Measurements from ENCODE around the gene SGIP1. TPM values are rescaled to one million over a fixed set of nuclear protein-coding genes. Genes with fewer than 3 reads are reported as not detected.

The SGIP1 gene
- total and polyA plus RNA-seq, 2 experiments from 2014 or later = 3.3 to 8.8 TPM

- H3K36me3 ChIP-seq = no peaks in the 10 kb centered on the region
- H3K27me3 ChIP-seq = no peaks in the 10 kb centered on the region
- no peaks in the 10 kb centered on the region for H3K9me3 ChIP-seq (ENCODE audit: low read depth)
- peaks cover 5% of the 10 kb centered on the region for H3K4me1 ChIP-seq (ENCODE audit: low read depth)
- H3K27ac ChIP-seq = no peak overlapping the region
- TF ChIP-seq, protein P1, sequence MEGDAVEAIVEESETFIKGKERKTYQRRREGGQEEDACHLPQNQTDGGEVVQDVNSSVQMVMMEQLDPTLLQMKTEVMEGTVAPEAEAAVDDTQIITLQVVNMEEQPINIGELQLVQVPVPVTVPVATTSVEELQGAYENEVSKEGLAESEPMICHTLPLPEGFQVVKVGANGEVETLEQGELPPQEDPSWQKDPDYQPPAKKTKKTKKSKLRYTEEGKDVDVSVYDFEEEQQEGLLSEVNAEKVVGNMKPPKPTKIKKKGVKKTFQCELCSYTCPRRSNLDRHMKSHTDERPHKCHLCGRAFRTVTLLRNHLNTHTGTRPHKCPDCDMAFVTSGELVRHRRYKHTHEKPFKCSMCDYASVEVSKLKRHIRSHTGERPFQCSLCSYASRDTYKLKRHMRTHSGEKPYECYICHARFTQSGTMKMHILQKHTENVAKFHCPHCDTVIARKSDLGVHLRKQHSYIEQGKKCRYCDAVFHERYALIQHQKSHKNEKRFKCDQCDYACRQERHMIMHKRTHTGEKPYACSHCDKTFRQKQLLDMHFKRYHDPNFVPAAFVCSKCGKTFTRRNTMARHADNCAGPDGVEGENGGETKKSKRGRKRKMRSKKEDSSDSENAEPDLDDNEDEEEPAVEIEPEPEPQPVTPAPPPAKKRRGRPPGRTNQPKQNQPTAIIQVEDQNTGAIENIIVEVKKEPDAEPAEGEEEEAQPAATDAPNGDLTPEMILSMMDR (IDR thresholded peaks at IDR 0.05; ENCODE audit: low read depth, low read length) = no peak
- H3K4me3 ChIP-seq = no peak overlapping the region
- no peak for DNase-seq (ENCODE audit: low read depth in 1 of 2, low spot score in 1 of 2)
Measured at GRCh38 chr1:66770694-66771093, 236.7 kb downstream of the SGIP1 start.

GRCh38 chr1:66773227-66773626 is 239.3 kb downstream of the SGIP1 start:
- no peak for DNase-seq (ENCODE audit: low read depth in 1 of 2, low spot score in 1 of 2)
- TF ChIP-seq, protein P1 (IDR thresholded peaks at IDR 0.05; ENCODE audit: low read depth, low read length) = no peak
- H3K36me3 ChIP-seq = no peaks in the 10 kb centered on the region
- no peaks in the 10 kb centered on the region for H3K27me3 ChIP-seq
- H3K4me1 ChIP-seq (ENCODE audit: low read depth) = no peaks in the 10 kb centered on the region
- H3K4me3 ChIP-seq = no peak overlapping the region
- H3K9me3 ChIP-seq (ENCODE audit: low read depth) = no peaks in the 10 kb centered on the region
- H3K27ac ChIP-seq = no peak overlapping the region

- Histone ChIP-seq H3K27ac (no peak overlapping the region), H3K4me3 (no peak overlapping the region), H3K4me1 (ENCODE audit: low read depth) (no peaks in the 10 kb centered on the region), H3K9me3 (ENCODE audit: low read depth) (no peaks in the 10 kb centered on the region), H3K36me3 (no peaks in the 10 kb centered on the region), H3K27me3 (no peaks in the 10 kb centered on the region)
- TF ChIP-seq, protein P1 (IDR thresholded peaks at IDR 0.05; ENCODE audit: low read depth, low read length) = no peak
- DNase-seq (ENCODE audit: low read depth in 1 of 2, low spot score in 1 of 2) = no peak
Measured at GRCh38 chr1:66774438-66774837, 240.5 kb downstream of the SGIP1 start.

GRCh38 chr1:66775646-66776045 is 241.7 kb downstream of the SGIP1 start:
- Histone ChIP-seq H3K4me3 (no peak overlapping the region), H3K27me3 (no peaks in the 10 kb centered on the region), H3K27ac (no peak overlapping the region), H3K4me1 (ENCODE audit: low read depth) (no peaks in the 10 kb centered on the region), H3K9me3 (ENCODE audit: low read depth) (no peaks in the 10 kb centered on the region), H3K36me3 (no peaks in the 10 kb centered on the region)
- TF ChIP-seq, protein P1 (IDR thresholded peaks at IDR 0.05; ENCODE audit: low read depth, low read length) = no peak
- no peak for DNase-seq (ENCODE audit: low read depth in 1 of 2, low spot score in 1 of 2)

- H3K4me1 ChIP-seq (ENCODE audit: low read depth) = no peaks in the 10 kb centered on the region
- no peaks in the 10 kb centered on the region for H3K27me3 ChIP-seq
- H3K4me3 ChIP-seq = no peak overlapping the region
- H3K9me3 ChIP-seq (ENCODE audit: low read depth) = no peaks in the 10 kb centered on the region
- TF ChIP-seq, protein P1 (IDR thresholded peaks at IDR 0.05; ENCODE audit: low read depth, low read length) = no peak
- no peaks in the 10 kb centered on the region for H3K36me3 ChIP-seq
- H3K27ac ChIP-seq = no peak overlapping the region
- no peak for DNase-seq (ENCODE audit: low read depth in 1 of 2, low spot score in 1 of 2)
Measured at GRCh38 chr1:66777831-66778230, 243.9 kb downstream of the SGIP1 start.

- H3K27ac ChIP-seq = no peak overlapping the region
- no peaks in the 10 kb centered on the region for H3K4me1 ChIP-seq (ENCODE audit: low read depth)
- TF ChIP-seq, protein P1 (IDR thresholded peaks at IDR 0.05; ENCODE audit: low read depth, low read length) = no peak
- no peaks in the 10 kb centered on the region for H3K27me3 ChIP-seq
- H3K9me3 ChIP-seq (ENCODE audit: low read depth) = no peaks in the 10 kb centered on the region
- no peak overlapping the region for H3K4me3 ChIP-seq
- DNase-seq (ENCODE audit: low read depth in 1 of 2, low spot score in 1 of 2) = no peak
- no peaks in the 10 kb centered on the region for H3K36me3 ChIP-seq
Measured at GRCh38 chr1:66778266-66778665, 244.3 kb downstream of the SGIP1 start.
